HCT116 (cell line): ENCODE data around the gene IGFBP7. TPM values are rescaled to one million over a fixed set of nuclear protein-coding genes. Genes with fewer than 3 reads are reported as not detected.

ENCODE experiments used
- ATAC-seq: fragments of 200-7000 bp; cut with Tn5 transposase; 2 replicates; pipeline ENCODE4 v1.9.1; 2020; ENCODE audit warnings: mild to moderate bottlenecking, moderate library complexity
- BruUV-seq: library from RNA; stranded (reverse); fragments of 400-500 nt; replicated peaks from 2 replicates; lab custom pipeline; 2021; lab: Mats Ljungman, UMichigan
- CTCF ChIA-PET: fragments of 300-600 bp; sonication (Branson Sonifier 250); formaldehyde crosslinking; loops from one replicate; lab custom pipeline; 2021; ENCODE audit warnings: antibody characterized with exemption; lab: Charles Lee
- POLR2A ChIA-PET: fragments of 300-600, 350-600 bp; sonication (Branson Sonifier 250); formaldehyde crosslinking; loops from one replicate; lab custom pipeline; 2021; ENCODE audit warnings: antibody characterized with exemption; lab: Charles Lee
- RAD21 ChIA-PET, 2 experiments: fragments of 300-600 bp; sonication (Branson Sonifier 250); formaldehyde crosslinking; loops; one replicate each; lab custom pipeline; 2023; ENCODE audit warnings: low total read pairs in 2 of 2; ENCODE audit not compliant: uncharacterized antibody in 2 of 2, unreplicated experiment in 2 of 2, low non-redundant PET in 1 of 2; lab: Charles Lee
- DNase-seq: peaks from one replicate; pipeline ENCODE4 v3.0.0-alpha.2; 2010; ENCODE audit warnings: low read depth, low spot score
- H2AFZ ChIP-seq: fragments of 200-600 bp; shearing (Covaris generic), sonication (generic); 2 replicates; pipeline ENCODE4 v1.6.1; 2017; ENCODE audit warnings: low read depth, mixed run types, mixed read lengths, antibody characterized with exemption, low read length; ENCODE audit not compliant: poor library complexity, severe bottlenecking
- H3K27ac ChIP-seq: 2 replicates; pipeline ENCODE4 v1.5.1; 2012; ENCODE audit warnings: low read depth, low read length
- H3K27me3 ChIP-seq: fragments of 200-600 bp; sonication (generic); 2 replicates; pipeline ENCODE4 v1.6.1; 2016; ENCODE audit warnings: mixed run types, low read length, mixed read lengths; ENCODE audit not compliant: insufficient read depth
- H3K36me3 ChIP-seq, 2 experiments: fragments of 200-500 bp in 1 of 2; fragments of 200-600 bp in 1 of 2; sonication (Bioruptor generic) in 1 of 2; sonication (generic) in 1 of 2; 2 replicates each; pipeline versions ENCODE4 v1.5.1 to v1.6.1; 2014 to 2016; ENCODE audit warnings: low read length in 2 of 2, inconsistent platforms in 1 of 2, mixed read lengths in 1 of 2, mixed run types in 1 of 2; ENCODE audit not compliant: insufficient read depth in 2 of 2, control insufficient read depth in 1 of 2
- H3K4me1 ChIP-seq, 2 experiments: fragments of 200-600 bp in 1 of 2; sonication (generic) in 1 of 2; 2 replicates each; pipeline versions ENCODE4 v1.5.1 to v1.6.1; 2012 to 2017; ENCODE audit warnings: low read length in 2 of 2, inconsistent platforms in 1 of 2, mild to moderate bottlenecking in 1 of 2, mixed read lengths in 1 of 2, mixed run types in 1 of 2, moderate library complexity in 1 of 2; ENCODE audit not compliant: insufficient read depth in 2 of 2, control insufficient read depth in 1 of 2
- H3K4me2 ChIP-seq: fragments of 200-600 bp; sonication (generic); 2 replicates; pipeline ENCODE4 v1.6.1; 2017; ENCODE audit warnings: mixed run types, low read length, mixed read lengths
- H3K4me3 ChIP-seq, 2 experiments: fragments of 200-600 bp in 1 of 2; sonication (generic) in 1 of 2; replicated peaks in 1 of 2; 2 replicates each; pipeline ENCODE4 v1.5.1; 2011 to 2016; ENCODE audit warnings: low read length in 2 of 2, control low read depth in 1 of 2, low read depth in 1 of 2, mild to moderate bottlenecking in 1 of 2, mixed read lengths in 1 of 2, mixed run types in 1 of 2
- H3K79me2 ChIP-seq: fragments of 200-600 bp; sonication (generic); 2 replicates; pipeline ENCODE4 v1.6.1; 2017; ENCODE audit warnings: mild to moderate bottlenecking, mixed run types, low read length, moderate library complexity, mixed read lengths; ENCODE audit not compliant: insufficient read depth
- H3K9ac ChIP-seq: fragments of 200-600 bp; sonication (generic); 2 replicates; pipeline ENCODE4 v1.6.1; 2016; ENCODE audit warnings: low read length, mixed read lengths
- H3K9me2 ChIP-seq: fragments of 200-600 bp; sonication (generic), shearing (Covaris generic); 2 replicates; pipeline ENCODE4 v1.6.1; 2017; ENCODE audit warnings: mixed run types, mild to moderate bottlenecking, moderate library complexity; ENCODE audit not compliant: insufficient read depth
- H3K9me3 ChIP-seq, 2 experiments: fragments of 200-500 bp in 1 of 2; fragments of 200-600 bp in 1 of 2; sonication (Bioruptor generic) in 1 of 2; sonication (generic) in 1 of 2; 2 replicates each; pipeline ENCODE4 v1.6.1; 2014 to 2017; ENCODE audit warnings: low read length in 2 of 2, mixed read lengths in 2 of 2, inconsistent platforms in 1 of 2, low read depth in 1 of 2, mild to moderate bottlenecking in 1 of 2, mixed run types in 1 of 2, moderate library complexity in 1 of 2; ENCODE audit not compliant: control insufficient read depth in 1 of 2, insufficient read depth in 1 of 2
- H4K20me1 ChIP-seq: fragments of 200-600 bp; sonication (generic), shearing (Covaris generic); 2 replicates; pipeline ENCODE4 v1.6.1; 2017; ENCODE audit warnings: mixed run types, mild to moderate bottlenecking, moderate library complexity; ENCODE audit not compliant: insufficient read depth
- ATF3 ChIP-seq: IDR thresholded peaks from 2 replicates; pipeline ENCODE4 v1.6.1; 2012
- ELF1 ChIP-seq: IDR thresholded peaks from 2 replicates; pipeline ENCODE4 v1.6.1; 2012; ENCODE audit warnings: low read depth, borderline replicate concordance
- EZH2 ChIP-seq: fragments of 200-600 bp; sonication (generic); IDR thresholded peaks from 2 replicates; pipeline ENCODE4 v1.6.1; 2017; ENCODE audit warnings: antibody characterized with exemption, mixed run types
- JUND ChIP-seq: IDR thresholded peaks from 2 replicates; pipeline ENCODE4 v1.6.1; 2012
- MAX ChIP-seq: IDR thresholded peaks from 2 replicates; pipeline ENCODE4 v1.6.1; 2012
- POLR2A ChIP-seq: IDR thresholded peaks from 2 replicates; pipeline ENCODE4 v1.7.0; 2011; ENCODE audit warnings: borderline replicate concordance; ENCODE audit not compliant: insufficient read depth, insufficient read length; ENCODE audit errors: extremely low read depth
- POLR2AphosphoS5 ChIP-seq: IDR thresholded peaks from 2 replicates; pipeline ENCODE4 v1.6.1; 2011; ENCODE audit warnings: mild to moderate bottlenecking, low read depth, low read length, moderate library complexity
- RAD21 ChIP-seq: IDR thresholded peaks from 2 replicates; pipeline ENCODE4 v1.6.1; 2012; ENCODE audit warnings: low read depth, mild to moderate bottlenecking
- SP1 ChIP-seq: IDR thresholded peaks from 2 replicates; pipeline ENCODE4 v1.6.1; 2012; ENCODE audit warnings: low read depth
- ZBTB33 ChIP-seq: IDR thresholded peaks from 2 replicates; pipeline ENCODE4 v1.6.1; 2011; ENCODE audit warnings: mild to moderate bottlenecking, low read length, moderate library complexity; ENCODE audit not compliant: insufficient replicate concordance; ENCODE audit errors: extremely low read depth
- ZFX ChIP-seq: fragments of 450-650 bp; IDR thresholded peaks from 2 replicates; pipeline ENCODE4 v1.6.1; 2017
- ZNF274 ChIP-seq: fragments of 200-500 bp; sonication (Bioruptor generic); IDR thresholded peaks from 2 replicates; pipeline ENCODE4 v1.6.1; 2014; ENCODE audit warnings: mild to moderate bottlenecking, low read depth, low read length, inconsistent platforms
- intact Hi-C: fragments of 100-400 bp; cut with micrococcal nuclease; formaldehyde crosslinking; loops from 2 replicates; pipeline ENCODE4 v1.10.0; 2022
- total RNA-seq: library from RNA; stranded (reverse); gene quantifications from one replicate; pipeline ENCODE4 v1.2.1, GENCODE V29; 2021; ENCODE audit not compliant: unreplicated experiment
- TF ChIP-seq, protein P1 (sequence below), 3 experiments: fragments of 200-600 bp in 1 of 3; sonication (generic) in 1 of 3; IDR thresholded peaks in 2 of 3; conservative IDR thresholded peaks in 1 of 3; 2 replicates each; pipeline ENCODE4 v1.5.1; 2012 to 2017; ENCODE audit warnings: low read depth in 2 of 3, low read length in 2 of 3, antibody characterized with exemption in 1 of 3, borderline replicate concordance in 1 of 3, control low read depth in 1 of 3, mild to moderate bottlenecking in 1 of 3, mixed read lengths in 1 of 3, mixed run types in 1 of 3, moderate library complexity in 1 of 3; ENCODE audit not compliant: insufficient read depth in 1 of 3

The IGFBP7 gene
- total RNA-seq, 1 experiment from 2014 or later: 0.91 TPM

DNA sequence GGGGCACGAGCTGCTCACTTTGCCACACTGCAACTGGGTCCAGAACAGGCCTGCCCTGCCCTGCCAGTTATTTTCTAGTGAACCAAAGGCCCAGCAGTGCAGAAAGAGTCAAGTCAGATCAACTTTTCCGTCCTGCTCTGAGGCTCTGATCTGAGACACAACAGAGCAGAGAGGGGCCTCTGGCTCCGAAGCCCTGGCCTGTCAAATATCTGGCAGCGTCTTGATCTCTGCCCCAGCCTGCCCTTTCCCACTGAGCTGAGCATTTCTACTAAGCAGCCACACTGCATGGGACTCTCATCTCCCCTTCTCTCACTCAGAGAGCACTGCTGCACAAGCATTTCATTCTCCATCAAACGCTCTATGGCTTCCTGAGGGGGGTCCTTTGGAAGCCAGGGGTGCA, 11.8 kb downstream of the IGFBP7 start:
- Histone ChIP-seq H3K4me2 (no peak overlapping the region), H3K4me1 (no peaks in the 10 kb centered on the region), H2AFZ (no peak overlapping the region)
- ATAC-seq: no peak
- ChIA-PET POLR2A (no interaction called here), CTCF (no interaction called here)
- TF ChIP-seq ATF3: no peak
- TF ChIP-seq EZH2: no peak
- no peak for TF ChIP-seq JUND
- TF ChIP-seq POLR2A: no peak
- no peak for TF ChIP-seq SP1
- no peak for TF ChIP-seq MAX
- no peak for TF ChIP-seq ZBTB33
- TF ChIP-seq ZFX: no peak
- TF ChIP-seq POLR2AphosphoS5: no peak
- TF ChIP-seq ELF1: no peak
- TF ChIP-seq RAD21: no peak
- no peak for TF ChIP-seq ZNF274
- TF ChIP-seq, protein P1, sequence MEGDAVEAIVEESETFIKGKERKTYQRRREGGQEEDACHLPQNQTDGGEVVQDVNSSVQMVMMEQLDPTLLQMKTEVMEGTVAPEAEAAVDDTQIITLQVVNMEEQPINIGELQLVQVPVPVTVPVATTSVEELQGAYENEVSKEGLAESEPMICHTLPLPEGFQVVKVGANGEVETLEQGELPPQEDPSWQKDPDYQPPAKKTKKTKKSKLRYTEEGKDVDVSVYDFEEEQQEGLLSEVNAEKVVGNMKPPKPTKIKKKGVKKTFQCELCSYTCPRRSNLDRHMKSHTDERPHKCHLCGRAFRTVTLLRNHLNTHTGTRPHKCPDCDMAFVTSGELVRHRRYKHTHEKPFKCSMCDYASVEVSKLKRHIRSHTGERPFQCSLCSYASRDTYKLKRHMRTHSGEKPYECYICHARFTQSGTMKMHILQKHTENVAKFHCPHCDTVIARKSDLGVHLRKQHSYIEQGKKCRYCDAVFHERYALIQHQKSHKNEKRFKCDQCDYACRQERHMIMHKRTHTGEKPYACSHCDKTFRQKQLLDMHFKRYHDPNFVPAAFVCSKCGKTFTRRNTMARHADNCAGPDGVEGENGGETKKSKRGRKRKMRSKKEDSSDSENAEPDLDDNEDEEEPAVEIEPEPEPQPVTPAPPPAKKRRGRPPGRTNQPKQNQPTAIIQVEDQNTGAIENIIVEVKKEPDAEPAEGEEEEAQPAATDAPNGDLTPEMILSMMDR (IDR thresholded peaks at IDR 0.05 in 2 of 3, conservative IDR thresholded peaks at IDR 0.05 in 1 of 3; ENCODE audit: borderline replicate concordance in 1 of 3, insufficient read depth in 1 of 3, low read depth in 2 of 3, low read length in 2 of 3): no peak
- TF ChIP-seq, all 23 proteins: peak for 0
- intact Hi-C loops: no loop called here
- DNase-seq: no peak
- H3K36me3 ChIP-seq: no peaks in the 10 kb centered on the region
- no peaks in the 10 kb centered on the region for H3K9me3 ChIP-seq
- RAD21 ChIA-PET: no interaction called here
- H3K4me3 ChIP-seq: no peak overlapping the region
- no peaks in the 10 kb centered on the region for H3K9me2 ChIP-seq
- H4K20me1 ChIP-seq: no peaks in the 10 kb centered on the region
- no peak overlapping the region for H3K27ac ChIP-seq
- no TSS peak for BruUV-seq
- H3K79me2 ChIP-seq: no peaks in the 10 kb centered on the region
- no peak overlapping the region for H3K9ac ChIP-seq
- H3K27me3 ChIP-seq: peaks cover 14% of the 10 kb centered on the region; the same call in 1 of the 2 replicates
